ENCODE results near the gene GPATCH3.
"Not testable (repeated sequence)": the region's sequence is repeated elsewhere in the genome, so short reads cannot be mapped to it uniquely, and the experiment has no call there.

Gene GPATCH3

DNA sequence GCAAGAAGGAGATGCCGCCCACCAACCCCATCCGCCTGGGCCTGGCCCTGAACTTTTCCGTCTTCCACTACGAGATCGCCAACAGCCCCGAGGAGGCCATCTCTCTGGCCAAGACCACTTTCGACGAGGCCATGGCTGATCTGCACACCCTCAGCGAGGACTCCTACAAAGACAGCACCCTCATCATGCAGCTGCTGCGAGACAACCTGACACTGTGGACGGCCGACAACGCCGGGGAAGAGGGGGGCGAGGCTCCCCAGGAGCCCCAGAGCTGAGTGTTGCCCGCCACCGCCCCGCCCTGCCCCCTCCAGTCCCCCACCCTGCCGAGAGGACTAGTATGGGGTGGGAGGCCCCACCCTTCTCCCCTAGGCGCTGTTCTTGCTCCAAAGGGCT, 36.6 kb downstream of the GPATCH3 start:
- no peak for DNase-seq

DNA sequence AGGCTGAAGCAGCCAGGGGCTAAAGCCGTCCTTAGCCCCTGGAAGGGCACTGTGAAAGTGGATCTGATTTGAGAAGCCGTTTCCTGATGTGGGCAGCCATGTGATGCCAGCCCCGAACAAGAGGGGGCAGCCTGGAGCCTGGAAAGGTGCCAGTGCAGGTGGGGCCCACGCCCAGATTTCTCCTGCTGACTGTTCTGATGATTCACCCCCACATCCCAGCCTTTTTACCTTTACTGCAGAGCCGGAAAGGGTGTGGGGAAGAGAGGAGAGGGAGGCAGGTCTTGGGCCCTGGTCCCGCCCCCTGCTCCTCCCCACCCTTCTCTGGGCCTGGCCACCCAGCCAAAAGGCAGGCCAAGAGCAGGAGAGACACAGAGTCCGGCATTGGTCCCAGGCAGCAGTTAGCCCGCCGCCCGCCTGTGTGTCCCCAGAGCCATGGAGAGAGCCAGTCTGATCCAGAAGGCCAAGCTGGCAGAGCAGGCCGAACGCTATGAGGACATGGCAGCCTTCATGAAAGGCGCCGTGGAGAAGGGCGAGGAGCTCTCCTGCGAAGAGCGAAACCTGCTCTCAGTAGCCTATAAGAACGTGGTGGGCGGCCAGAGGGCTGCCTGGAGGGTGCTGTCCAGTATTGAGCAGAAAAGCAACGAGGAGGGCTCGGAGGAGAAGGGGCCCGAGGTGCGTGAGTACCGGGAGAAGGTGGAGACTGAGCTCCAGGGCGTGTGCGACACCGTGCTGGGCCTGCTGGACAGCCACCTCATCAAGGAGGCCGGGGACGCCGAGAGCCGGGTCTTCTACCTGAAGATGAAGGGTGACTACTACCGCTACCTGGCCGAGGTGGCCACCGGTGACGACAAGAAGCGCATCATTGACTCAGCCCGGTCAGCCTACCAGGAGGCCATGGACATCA, 37.2 kb downstream of the GPATCH3 start, which contains the start of gene SFN:
TSS of gene SFN (plus strand) at position 369 of the 904 bp plus-strand sequence. CDS start at position 433, 64 bp downstream.
- peak; percentile 68 for DNase-seq

DNA sequence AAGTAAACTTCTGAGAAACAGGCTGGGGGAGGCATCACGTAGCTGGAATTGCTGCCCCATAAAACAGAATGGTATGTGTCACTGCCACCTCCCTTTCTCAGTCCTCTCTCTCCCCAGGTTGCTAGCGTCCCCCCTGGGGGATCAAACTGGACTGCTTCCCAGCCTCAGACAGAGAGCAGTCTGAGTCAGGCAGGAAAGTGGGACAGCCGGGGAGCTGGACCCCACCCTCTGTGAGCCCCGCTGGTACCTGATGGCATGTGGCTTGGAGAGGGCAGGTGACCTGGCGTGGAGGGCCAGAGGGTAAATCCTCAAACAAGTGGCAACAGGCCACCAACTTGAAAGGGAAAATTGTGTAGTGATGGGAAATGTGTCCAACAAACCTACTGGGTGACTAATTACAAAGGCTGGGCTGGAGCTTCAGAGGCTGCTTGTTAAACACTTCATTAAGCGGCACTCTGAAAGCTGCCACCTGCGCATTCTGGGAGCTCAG, 38.3 kb downstream of the GPATCH3 start:
- no peak for DNase-seq

DNA sequence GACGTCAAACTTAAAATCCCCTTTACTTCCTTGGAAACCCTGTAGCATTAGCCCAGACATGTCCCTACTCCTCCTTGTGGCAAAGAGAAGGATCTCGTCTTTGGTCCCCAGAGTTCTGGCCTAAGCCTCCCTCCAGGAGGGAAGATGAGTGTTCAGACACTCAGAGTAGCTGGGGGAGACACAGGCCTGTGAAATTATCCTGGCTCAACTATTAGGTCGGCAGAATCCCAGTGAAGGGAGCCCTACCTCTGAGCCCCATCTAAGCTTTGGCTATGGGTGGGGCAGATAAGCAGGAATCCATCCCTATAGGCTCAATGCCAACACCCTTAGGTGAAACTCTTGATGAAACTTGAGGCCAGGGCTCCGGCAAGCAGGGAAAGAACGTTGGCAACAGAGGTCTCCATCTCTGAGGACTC, 39.0 kb downstream of the GPATCH3 start:
- no peak for DNase-seq

DNA sequence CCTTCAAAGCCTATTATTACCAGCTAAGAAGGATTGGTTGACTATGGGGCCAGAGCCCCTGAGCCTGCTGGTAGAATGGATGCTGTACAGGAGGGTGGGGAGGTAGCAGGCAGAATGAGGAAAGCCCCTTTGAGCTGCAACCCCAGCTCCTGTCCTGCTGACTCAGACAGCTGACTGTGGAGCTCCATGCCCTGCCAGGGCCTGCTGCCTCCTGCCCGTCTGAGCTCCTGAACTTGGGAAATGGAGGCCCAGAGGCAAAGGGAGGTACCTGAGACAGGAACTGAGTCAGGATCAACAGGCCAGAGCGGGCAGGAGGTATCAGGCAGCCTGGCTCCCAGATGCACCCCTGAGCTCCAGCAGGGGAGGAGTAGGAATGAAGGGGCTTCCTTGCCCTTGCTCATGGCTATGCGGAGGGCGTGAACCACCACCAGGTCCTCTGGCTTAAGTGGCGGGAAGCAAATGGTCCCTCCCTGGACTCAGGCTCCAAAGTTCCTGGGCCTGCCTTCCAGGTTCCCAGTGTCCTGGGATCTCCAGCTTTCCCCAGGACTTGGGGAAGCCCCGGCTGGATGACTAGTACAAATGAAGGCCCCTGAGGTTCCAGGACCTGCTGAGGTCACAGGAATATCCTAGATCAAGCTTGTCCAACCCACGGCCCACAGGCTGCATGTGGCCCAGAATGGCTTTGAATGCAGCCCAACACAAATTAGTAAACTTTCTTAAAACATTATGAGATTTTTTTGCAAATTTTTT, 41.2 kb downstream of the GPATCH3 start:
- no peak for DNase-seq

DNA sequence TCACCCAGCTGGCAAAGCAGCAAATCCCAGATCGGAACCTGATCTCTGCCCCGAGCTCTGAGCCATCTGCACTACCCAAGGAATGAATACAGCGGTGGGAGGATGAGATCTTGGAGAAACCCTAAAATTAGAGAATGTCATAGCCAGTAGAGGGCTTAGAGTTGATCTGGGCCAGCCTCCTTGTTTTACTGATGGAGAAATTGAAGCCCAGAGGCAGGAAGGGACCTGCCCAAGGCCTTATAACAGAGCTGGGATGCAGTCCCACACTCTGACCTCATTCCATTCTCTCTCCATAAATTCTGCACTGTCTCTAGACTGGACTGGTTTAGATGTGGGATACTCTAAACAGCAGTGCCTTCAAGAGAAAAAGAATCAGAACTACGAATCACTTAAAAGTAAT, 42.1 kb downstream of the GPATCH3 start:
- no peak for DNase-seq

DNA sequence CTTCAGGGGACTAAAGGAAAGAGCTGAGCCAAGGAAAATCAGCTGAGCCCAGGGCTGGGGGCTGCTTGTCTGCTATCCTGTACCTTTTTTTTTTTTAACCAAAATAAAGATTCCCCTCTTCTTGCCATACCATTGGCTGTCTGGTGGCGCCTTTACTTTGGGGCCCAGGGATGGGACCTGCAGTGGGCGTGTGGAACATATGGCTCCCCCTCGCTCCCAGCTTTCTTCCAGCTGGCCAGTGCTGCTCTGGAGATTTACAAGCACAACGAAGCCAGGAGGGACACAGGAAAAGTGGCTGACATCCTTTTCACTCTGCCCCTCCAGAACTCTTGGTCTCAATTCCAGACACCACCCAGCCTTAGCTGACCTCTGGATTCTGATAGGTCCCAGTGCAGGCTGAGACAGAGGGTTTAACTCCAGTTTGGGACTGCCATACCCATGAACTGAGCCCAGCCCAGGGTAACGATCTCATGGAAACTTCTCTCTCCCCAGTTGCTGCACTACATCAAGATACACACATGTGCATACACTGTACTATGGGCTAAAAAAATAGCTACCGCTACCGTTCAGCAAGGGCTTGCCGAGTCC, 42.7 kb downstream of the GPATCH3 start:
- no peak for DNase-seq

DNA sequence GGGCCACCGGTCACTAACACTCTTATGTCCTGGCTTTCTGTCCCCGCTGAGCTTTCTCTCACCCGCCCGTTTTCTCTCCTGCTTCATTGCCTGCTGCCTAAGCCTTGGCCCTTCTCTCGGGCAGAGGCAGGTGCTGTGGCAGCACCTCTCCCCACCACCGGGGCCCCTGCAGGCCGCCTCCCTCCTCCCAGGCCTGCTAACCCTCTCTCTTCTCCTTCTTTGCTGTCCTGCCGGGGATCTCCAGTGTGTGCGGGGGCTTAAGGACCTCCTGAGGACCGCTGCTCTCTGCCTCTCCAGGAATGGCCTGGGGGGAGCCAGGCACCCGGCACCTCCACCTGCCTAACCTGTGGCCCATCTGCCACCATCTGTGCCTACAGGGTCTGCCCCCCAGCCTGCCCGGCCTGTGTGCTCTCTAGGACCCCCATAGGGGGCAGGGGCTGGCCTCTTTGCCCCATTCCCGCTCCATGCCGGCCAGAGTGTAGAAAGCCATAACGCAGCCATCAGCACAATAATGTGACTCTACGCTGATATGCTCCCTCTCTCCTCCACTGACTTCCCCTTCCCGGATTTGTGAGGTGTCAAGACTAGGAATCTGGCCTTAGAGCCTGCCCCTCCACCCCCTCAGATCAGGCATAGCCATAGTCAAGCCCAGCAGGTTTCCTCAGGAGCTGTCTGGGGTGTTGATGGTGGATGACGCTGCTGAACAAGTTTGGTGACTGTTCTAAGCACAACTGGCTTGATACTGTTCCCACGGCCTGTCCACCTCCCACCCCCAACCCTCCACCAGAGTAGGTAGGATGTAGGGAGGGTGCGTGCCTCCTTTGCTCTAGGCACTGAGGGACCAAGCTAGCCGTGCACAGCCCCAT, 43.4 kb downstream of the GPATCH3 start:
- no peak for DNase-seq

DNA sequence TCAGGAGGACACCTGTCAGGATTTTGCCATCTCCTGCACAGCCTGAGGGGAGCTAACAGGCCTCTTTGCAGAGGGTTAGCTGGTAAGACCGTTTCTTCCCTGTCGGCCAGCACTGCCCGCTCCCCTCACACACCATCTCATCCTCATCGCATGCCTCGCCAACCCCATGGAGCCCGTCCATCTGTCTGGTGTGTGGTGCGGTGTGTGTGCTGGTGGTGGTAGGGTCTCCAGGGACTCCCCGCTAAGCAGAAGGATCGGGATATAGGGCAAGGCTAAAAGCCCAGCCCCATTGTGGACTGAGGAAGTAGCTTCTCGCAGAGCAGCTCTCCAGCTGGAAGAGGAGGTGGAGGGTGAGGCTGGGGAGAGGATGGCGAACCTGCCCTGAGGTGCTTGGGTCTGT, 44.1 kb downstream of the GPATCH3 start:
- DNase-seq = no peak

DNA sequence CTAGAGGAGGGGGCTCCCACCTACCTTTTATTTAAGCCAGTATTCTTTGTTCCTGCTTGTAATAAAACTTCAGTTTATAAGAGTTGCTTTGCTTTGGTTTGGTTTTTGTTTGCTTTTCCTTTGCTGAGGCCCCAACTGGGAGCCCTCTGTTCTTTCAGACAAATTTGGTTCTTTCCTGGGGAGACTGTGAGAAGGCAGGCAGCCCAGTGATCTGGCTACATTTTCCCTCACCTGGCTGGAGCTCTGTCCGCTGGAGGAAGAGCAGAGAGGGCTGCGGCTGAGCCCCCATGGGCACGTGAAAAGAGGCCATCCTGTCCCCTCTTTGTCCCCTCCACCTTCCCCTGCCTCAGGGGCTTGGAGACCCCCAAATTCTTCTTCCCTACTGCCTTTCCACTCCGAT, 44.6 kb downstream of the GPATCH3 start:
- no peak for DNase-seq

DNA sequence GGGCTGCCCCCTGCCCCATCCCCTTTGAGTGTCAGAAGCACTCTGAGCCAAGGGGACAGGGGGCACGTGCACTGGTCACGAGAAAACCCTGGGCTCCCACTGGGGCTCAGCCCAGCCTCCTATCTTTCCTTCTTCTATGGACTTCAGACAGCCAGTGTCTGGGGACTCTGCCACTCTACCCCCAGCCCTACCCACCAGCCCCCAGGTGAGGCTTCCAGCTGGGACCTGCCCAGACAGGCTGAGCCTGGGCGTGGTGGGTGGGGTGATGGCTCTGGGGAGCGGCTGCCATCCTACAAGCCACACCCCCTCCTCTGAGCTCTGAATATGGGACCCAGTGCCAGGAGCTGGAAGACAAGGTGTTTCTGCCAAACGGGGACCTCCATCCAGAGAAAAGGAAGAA, 45.4 kb downstream of the GPATCH3 start:
- no peak for DNase-seq

DNA sequence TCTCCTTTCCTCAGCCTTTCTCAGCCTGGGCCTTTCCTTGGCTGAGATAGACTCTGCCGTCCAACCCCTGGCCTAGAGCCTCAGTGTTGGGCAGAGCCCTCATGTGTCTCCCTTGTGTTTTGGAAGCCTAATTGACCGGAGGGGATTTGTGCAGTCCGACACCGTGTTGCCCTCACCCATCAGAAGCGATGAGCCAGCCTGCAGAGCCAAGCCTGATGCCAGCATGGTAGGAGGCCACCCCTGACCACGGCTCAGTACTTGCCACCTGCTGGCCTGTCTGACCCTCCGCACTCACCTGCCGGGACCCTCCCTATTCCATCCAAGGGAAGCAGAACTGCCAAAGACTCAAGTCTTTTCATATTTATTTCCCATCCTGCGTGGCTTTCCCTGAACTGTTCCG, 46.7 kb downstream of the GPATCH3 start:
- DNase-seq = no peak

DNA sequence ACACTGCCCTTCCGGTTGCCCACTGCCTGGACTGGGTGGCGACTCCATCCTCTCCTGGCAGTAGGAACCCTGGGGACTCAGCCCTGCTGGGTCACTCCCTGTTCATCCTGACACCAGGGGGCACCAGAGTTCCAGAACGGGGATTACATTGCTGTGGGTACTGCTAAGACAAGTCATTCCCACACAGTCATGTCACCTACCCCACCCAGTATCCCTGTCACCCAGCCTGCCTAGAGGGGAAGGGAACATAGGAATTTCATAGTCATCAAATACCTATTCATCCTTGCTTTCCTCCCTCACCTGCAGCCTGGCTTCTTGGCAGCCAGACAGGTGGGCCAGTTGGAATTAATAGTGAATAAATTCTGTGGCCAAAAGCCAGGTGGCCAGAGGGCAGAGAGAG, 47.1 kb downstream of the GPATCH3 start:
- DNase-seq = peak; percentile 71

DNA sequence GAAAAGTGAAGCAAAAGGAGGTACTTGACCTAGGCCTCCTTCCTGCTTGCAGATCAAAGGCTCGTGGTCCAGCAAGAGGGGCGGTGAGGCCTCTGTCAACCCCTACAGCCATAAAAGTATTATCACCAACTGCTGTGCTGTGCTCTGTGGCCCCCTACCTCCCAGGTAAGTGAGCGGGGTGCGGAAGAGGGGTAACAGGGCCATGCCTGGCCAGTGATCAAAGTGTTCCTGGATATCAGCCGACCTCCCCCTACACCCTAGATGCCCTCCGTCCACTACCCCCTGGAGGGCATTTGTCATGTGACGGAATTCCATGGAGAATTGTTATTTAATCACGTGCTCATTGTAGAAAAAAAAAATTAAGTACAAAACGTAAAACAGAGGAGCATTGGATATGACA, 47.6 kb downstream of the GPATCH3 start:
- no peak for DNase-seq

DNA sequence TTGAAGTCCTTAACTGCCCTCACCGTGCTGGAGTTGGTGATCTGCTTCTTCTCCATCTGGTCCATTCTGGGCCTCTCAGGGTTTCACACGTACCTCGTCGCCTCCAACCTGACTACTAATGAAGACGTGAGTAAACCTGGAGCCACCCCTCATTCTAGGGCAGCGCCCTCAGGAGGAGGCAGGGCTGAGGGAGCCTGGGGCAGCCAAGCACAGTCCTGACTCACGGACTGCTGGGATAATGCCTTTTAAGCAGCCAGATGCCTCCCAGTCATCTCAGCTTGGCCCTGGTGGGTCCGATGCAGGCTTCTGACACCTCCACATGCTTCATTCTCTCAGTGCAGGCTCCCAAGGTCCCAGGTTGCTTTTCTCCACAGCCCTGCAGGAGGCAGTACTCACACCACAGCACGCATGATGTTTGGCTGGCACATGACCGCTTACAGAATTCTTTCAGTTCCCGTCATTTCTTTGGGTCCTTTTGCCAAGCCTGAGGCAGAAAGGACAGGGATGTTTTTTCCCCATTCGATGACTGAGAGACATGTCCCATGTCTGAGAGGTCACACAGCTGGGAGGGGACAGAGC, 49.1 kb downstream of the GPATCH3 start:
- DNase-seq = no peak

DNA sequence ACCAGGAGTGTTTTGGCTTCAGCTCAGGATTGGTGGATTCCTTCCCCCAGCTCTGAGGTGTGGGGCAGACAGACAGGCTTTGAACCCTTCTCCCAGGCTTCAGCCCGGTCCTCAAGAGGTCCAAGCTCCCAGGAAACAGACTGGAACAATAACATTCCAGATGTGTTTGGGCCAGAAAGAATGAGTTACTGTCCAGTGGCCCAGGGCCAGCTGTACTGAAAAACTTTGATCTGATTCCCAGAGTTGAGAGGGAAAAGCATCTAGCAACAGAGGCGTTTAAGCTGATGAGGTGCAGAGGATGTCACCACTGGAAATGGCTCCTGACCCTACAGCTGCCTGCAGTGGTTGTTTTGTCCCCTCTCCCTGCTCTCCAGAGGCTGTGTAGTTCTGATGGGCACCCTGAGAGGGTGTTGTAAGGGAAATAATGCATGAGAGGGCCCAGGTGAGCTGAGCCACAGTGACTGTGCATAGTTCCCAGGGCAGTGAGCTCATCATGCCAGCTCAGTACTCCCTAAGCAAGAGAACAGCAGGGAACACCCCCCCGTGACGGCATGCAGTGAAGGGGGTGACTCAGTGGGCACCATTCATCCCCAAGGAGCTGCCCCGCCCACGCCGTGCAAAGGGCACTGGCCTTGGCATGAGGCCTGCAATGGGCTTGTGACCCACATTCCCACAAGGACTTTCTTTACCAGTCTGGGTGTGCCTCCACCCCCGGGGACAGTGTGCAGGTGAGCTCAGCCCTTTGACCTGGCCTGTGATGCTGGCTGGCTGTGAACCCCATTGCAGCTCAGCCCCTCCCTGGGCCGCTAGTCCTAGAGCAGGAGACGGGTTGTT, 51.1 kb downstream of the GPATCH3 start:
- DNase-seq = no peak

DNA sequence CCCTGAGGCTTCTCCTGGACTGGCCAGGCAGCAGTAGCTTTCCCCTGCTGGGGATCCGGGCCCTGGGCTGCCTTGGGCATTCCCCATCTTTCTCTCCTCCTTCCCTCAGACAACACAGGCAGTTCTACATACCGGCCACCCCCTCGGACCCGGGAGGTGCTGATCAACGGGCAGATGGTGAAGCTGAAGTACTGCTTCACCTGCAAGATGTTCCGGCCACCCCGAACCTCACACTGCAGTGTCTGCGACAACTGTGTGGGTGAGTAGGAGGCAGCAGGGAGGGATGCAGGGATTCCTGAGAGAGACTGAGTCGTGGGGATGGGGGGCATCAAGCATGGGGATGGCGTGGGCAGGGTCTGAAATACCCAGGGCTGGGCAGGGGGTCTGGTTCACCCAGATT, 51.8 kb downstream of the GPATCH3 start:
- no peak for DNase-seq

DNA sequence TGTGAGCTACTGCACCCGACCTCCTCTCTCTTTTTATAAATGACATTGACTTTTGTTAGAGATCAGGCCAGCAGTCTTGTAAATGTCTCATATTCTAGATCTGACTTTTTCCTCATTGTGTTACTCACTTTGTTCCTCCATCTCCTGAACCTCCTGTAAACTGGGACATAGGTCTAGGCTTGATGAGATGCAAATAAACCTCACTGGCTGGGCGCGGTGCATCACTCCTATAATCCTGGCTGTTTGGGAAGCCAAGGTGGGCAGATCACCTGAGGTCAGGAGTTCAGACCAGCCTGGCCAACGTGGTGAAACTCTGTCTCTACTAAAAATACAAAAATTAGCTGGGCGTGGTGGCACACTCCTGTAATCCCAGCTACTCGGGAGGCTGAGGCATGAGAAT, 52.4 kb downstream of the GPATCH3 start:
- not testable (repeated sequence) for DNase-seq

DNA sequence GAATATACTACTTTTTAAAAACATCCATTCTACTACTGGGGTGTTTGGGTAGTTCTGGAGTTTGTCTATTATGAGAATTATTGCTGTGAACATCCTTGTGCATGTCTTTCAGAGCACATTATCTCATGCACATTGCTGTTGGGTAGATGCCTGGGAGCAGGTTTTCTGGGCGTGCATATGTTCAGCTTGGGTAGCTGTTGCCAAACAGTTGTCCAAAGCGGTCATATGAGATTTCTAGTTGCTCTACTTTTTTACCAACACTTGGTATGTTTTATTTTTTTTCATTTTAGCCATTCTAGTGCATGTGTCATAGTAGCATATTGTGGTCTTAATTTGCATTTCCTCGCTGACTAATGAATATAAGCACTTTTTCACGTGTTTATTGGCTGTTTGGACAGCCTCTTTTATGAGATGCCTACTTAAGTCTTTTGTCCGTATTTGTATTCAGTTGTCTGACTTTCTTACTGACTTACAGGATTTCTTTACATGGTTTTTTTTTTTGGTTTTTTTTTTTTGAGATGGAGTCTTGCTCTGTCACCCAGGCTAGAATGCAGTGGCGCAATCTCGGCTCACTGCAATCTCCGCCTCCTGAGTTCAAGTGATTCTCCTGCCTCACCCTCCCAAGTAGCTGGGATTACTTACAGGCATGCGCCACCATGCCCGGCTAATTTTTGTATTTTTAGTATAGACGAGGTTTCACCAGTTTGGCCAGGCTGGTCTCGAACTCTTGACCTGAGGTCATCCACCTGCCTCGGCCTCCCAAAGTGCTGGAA, 55.7 kb downstream of the GPATCH3 start:
- no peak for DNase-seq

Measured in stimulated activated CD4-positive, alpha-beta T cell treated with anti-CD3 and anti-CD28 coated beads, Interleukin-1b, Interleukin-23, amount 100 ng/mL, for 48 hours (primary cell).